ENCODE measurements around the gene PECR. TPM values are rescaled to one million over a fixed set of nuclear protein-coding genes. Genes with fewer than 3 reads are reported as not detected.
A peak's percentile ranks its signal among the peaks of the same experiment; 100 is the strongest.
"Not testable (repeated sequence)": the region's sequence is repeated elsewhere in the genome, so short reads cannot be mapped to it uniquely, and the experiment has no call there.

Gene PECR
- total RNA-seq, 2 donors from 2014 or later, result 5.9 to 14.6 TPM

GRCh38 chr2:216108310-216108966 is 26.8 kb upstream of the PECR start:
- DNase-seq (no peak), ATAC-seq (peak in 1 of 2 donors; percentile 6)
- intact Hi-C loops (cut with DNase I), result no loop called here

- DNase-seq (no peak), ATAC-seq (peak in 1 of 2 donors; percentile 14)
- intact Hi-C loops (cut with DNase I), result no loop called here
These were observed 26.2 kb upstream of the PECR start for GRCh38 chr2:216107760-216108159.

- DNase-seq, result no peak
- intact Hi-C loops (cut with DNase I), result no loop called here
- no peak for ATAC-seq
These were observed 25.7 kb upstream of the PECR start for GRCh38 chr2:216107320-216107719.

GRCh38 chr2:216104691-216105090 is 23.1 kb upstream of the PECR start:
- no peak for ATAC-seq
- intact Hi-C loops (cut with DNase I), result no loop called here
- DNase-seq, result no peak

GRCh38 chr2:216103213-216103612 is 21.6 kb upstream of the PECR start:
- no peak for DNase-seq
- ATAC-seq, result no peak
- intact Hi-C loops (cut with DNase I), result no loop called here

GRCh38 chr2:216101109-216101508 is 19.5 kb upstream of the PECR start:
- intact Hi-C loops (cut with DNase I), result no loop called here
- DNase-seq, result no peak
- no peak for ATAC-seq

- ATAC-seq (no peak), DNase-seq (no peak)
- intact Hi-C loops (cut with DNase I), result no loop called here
These were observed 17.1 kb upstream of the PECR start for GRCh38 chr2:216098421-216099334.

- intact Hi-C loops (cut with DNase I), result no loop called here
- ATAC-seq (no peak), DNase-seq (no peak)
These were observed 13.1 kb upstream of the PECR start for GRCh38 chr2:216094701-216095100.

GRCh38 chr2:216092646-216093045 is 11.0 kb upstream of the PECR start:
- intact Hi-C loops (cut with DNase I), result no loop called here
- DNase-seq (no peak), ATAC-seq (no peak)

GRCh38 chr2:216090369-216090786 is 8.8 kb upstream of the PECR start:
- intact Hi-C loops (cut with DNase I), result no loop called here
- no peak for DNase-seq
- no peak for ATAC-seq

- no peak for ATAC-seq
- intact Hi-C loops (cut with DNase I), result no loop called here
- DNase-seq, result no peak
These were observed 4.7 kb upstream of the PECR start for GRCh38 chr2:216086207-216086893.

GRCh38 chr2:216084547-216084946 is 2.9 kb upstream of the PECR start:
- ATAC-seq (no peak), DNase-seq (no peak)
- intact Hi-C loops (cut with DNase I), result no loop called here

- ATAC-seq (no peak), DNase-seq (no peak)
- intact Hi-C loops (cut with DNase I), result no loop called here
These were observed 2.1 kb upstream of the PECR start for GRCh38 chr2:216083464-216084281.

- DNase-seq, result no peak
- intact Hi-C loops (cut with DNase I), result no loop called here
- ATAC-seq, result peak in 1 of 2 donors; percentile 9
These were observed 1.2 kb upstream of the PECR start for GRCh38 chr2:216082805-216083204.

- intact Hi-C loops (cut with DNase I), result no loop called here
- DNase-seq, result no peak
- ATAC-seq, result peak; percentile 20 to 52
These were observed 605 bp upstream of the PECR start for GRCh38 chr2:216082117-216082711.

- ATAC-seq (no peak), DNase-seq (no peak)
- intact Hi-C loops (cut with DNase I), result no loop called here
These were observed 597 bp downstream of the PECR start for GRCh38 chr2:216081012-216081411.

GRCh38 chr2:216080048-216080447 is 1.6 kb downstream of the PECR start:
- intact Hi-C loops (cut with DNase I); DNase-seq; ATAC-seq: not testable (repeated sequence)

- ATAC-seq (no peak), DNase-seq (no peak)
- intact Hi-C loops (cut with DNase I), result no loop called here
These were observed 2.8 kb downstream of the PECR start for GRCh38 chr2:216078776-216079175.

All from left cardiac atrium (tissue), 4 donors.